BJ (cell line): ENCODE data around the gene TAS2R8. TPM values are rescaled to one million over a fixed set of nuclear protein-coding genes. Genes with fewer than 3 reads are reported as not detected.

ENCODE experiments used
- CTCF ChIA-PET: fragments of 350-600 bp; formaldehyde crosslinking; extraction: SDS; loops from one replicate; lab custom pipeline; 2021; ENCODE audit warnings: antibody characterized with exemption, inconsistent platforms; lab: Yijun Ruan, JAX
- POLR2A ChIA-PET: fragments of 300-600 bp; sonication (Branson Sonifier 250); formaldehyde crosslinking; extraction: SDS; loops from one replicate; lab custom pipeline; 2021; ENCODE audit warnings: antibody characterized with exemption; lab: Charles Lee
- DNase-seq: peaks from one replicate; pipeline ENCODE4 v3.0.0-alpha.2; 2011; ENCODE audit warnings: low read depth
- H3K27me3 ChIP-seq: 2 replicates; pipeline ENCODE4 v1.6.0; 2011; ENCODE audit warnings: low read length; ENCODE audit not compliant: control insufficient read depth, insufficient read depth
- H3K36me3 ChIP-seq: 2 replicates; pipeline ENCODE4 v1.5.1; 2011; ENCODE audit warnings: low read length; ENCODE audit not compliant: control insufficient read depth, insufficient read depth
- H3K4me3 ChIP-seq: 2 replicates; pipeline ENCODE4 v1.5.1; 2011; ENCODE audit warnings: low read depth, mild to moderate bottlenecking, control low read depth, low read length
- polyA plus RNA-seq: library from polyadenylated mRNA; depleted of rRNA; stranded (reverse); fragments of >200 nt; gene quantifications from 2 replicates; pipeline ENCODE4 v1.2.3, GENCODE V29; 2011
- TF ChIP-seq, protein P1 (sequence below): IDR thresholded peaks from 2 replicates; pipeline ENCODE4 v1.5.1; 2011; ENCODE audit warnings: low read depth, mild to moderate bottlenecking, control low read depth, inconsistent platforms, low read length, moderate library complexity; ENCODE audit not compliant: insufficient read depth

The TAS2R8 gene
- polyA plus RNA-seq, 1 experiment = not detected

- ChIA-PET CTCF (no interaction called here), POLR2A (no interaction called here)
- TF ChIP-seq, protein P1, sequence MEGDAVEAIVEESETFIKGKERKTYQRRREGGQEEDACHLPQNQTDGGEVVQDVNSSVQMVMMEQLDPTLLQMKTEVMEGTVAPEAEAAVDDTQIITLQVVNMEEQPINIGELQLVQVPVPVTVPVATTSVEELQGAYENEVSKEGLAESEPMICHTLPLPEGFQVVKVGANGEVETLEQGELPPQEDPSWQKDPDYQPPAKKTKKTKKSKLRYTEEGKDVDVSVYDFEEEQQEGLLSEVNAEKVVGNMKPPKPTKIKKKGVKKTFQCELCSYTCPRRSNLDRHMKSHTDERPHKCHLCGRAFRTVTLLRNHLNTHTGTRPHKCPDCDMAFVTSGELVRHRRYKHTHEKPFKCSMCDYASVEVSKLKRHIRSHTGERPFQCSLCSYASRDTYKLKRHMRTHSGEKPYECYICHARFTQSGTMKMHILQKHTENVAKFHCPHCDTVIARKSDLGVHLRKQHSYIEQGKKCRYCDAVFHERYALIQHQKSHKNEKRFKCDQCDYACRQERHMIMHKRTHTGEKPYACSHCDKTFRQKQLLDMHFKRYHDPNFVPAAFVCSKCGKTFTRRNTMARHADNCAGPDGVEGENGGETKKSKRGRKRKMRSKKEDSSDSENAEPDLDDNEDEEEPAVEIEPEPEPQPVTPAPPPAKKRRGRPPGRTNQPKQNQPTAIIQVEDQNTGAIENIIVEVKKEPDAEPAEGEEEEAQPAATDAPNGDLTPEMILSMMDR = no peak
- no peak for DNase-seq
- no peak overlapping the region for H3K4me3 ChIP-seq
- no peaks in the 10 kb centered on the region for H3K27me3 ChIP-seq
- no peaks in the 10 kb centered on the region for H3K36me3 ChIP-seq
These were observed 17.9 kb upstream of the TAS2R8 start for GRCh38 chr12:10824957-10825356.

- Histone ChIP-seq H3K4me3 (no peak overlapping the region), H3K36me3 (no peaks in the 10 kb centered on the region), H3K27me3 (no peaks in the 10 kb centered on the region)
- no peak for DNase-seq
- CTCF ChIA-PET = interaction anchor here (1.2 kb wide), 1 partner anchor 387 kb away, joined by 3 read pairs; no protein-coding TSS in a partner anchor
- POLR2A ChIA-PET = no interaction called here
- TF ChIP-seq, protein P1 = no peak
These were observed 4.9 kb upstream of the TAS2R8 start for GRCh38 chr12:10811883-10812536.

DNA sequence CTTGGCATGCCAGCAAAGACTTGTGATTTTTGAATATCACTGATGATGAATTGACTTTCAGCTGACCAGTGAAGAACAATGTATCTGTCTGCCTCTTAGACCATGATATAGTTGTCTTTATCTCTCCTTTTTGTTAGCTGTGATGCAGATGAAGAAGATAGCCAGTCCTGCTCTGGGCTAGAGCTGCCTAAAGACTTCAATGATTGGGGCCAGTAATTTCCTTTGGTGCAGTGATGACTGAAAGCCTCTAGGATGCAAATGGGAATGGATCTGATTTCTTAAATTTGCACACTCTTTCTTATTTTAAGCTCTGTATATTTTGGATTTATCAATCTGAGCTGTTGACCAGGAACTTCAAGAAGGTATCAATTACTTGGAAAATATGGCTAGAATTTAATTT lies 3.0 kb upstream of the TAS2R8 start, which contains the start of gene TAS2R9:
Gene TAS2R9 (minus strand): TSS at position 101 of the 400 bp plus-strand sequence. CDS start 93 bp downstream, at position 8.
- POLR2A ChIA-PET = no interaction called here
- Histone ChIP-seq H3K27me3 (no peaks in the 10 kb centered on the region), H3K4me3 (no peak within 1 kb of the TSS), H3K36me3 (no peaks in the 10 kb centered on the region)
- TF ChIP-seq, protein P1 = no peak
- no peak for DNase-seq
- CTCF ChIA-PET = no interaction called here

GRCh38 chr12:10802587-10802986 lies 4.5 kb downstream of the TAS2R8 start, which contains the start of gene TAS2R7:
Gene TAS2R7, minus strand, starts transcription at chr12:10802627. Its CDS starts 57 bp downstream, at chr12:10802570.
- CTCF ChIA-PET = no interaction called here
- POLR2A ChIA-PET = no interaction called here

GRCh38 chr12:10801741-10802140 lies 5.3 kb downstream of the TAS2R8 start:
- no peak for DNase-seq
- no peaks in the 10 kb centered on the region for H3K27me3 ChIP-seq
- TF ChIP-seq, protein P1 = no peak
- H3K4me3 ChIP-seq = no peak overlapping the region
- ChIA-PET POLR2A (no interaction called here), CTCF (no interaction called here)
- H3K36me3 ChIP-seq = no peaks in the 10 kb centered on the region

More at GRCh38 chr12:10802587-10802986, 4.5 kb downstream of the TAS2R8 start, which contains the start of gene TAS2R7:
- DNase-seq = no peak
- no peaks in the 10 kb centered on the region for H3K36me3 ChIP-seq
- no peaks in the 10 kb centered on the region for H3K27me3 ChIP-seq
- H3K4me3 ChIP-seq = no peak within 1 kb of the TSS
- TF ChIP-seq, protein P1 = no peak
